ENCODE results near the gene THEMIS2.
A peak's percentile ranks its signal among the peaks of the same experiment; 100 is the strongest.
"Not testable (repeated sequence)": the region's sequence is repeated elsewhere in the genome, so short reads cannot be mapped to it uniquely, and the experiment has no call there.

THEMIS2 gene

DNA sequence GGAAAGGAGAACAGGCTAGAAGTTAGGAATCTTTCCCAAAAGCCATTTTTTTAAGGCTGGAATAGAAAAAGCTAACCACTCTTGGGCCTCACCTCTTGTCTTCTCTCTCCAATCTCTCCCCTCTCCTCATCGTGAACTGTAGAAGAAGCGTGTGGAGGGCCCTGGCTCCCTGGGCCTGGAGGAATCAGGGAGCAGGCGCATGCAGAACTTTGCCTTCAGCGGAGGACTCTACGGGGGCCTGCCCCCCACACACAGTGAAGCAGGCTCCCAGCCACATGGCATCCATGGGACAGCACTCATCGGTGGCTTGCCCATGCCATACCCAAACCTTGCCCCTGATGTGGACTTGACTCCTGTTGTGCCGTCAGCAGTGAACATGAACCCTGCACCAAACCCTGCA lies 22.4 kb upstream of the THEMIS2 start:
- Histone ChIP-seq H3K27me3 (no peaks in the 10 kb centered on the region), H3K36me3 (peaks cover 53 to 70% (median 63%) of the 10 kb centered on the region in 3 donors), H3K4me3 (no peak overlapping the region), H3K27ac (no peak overlapping the region), H3K9me3 (no peaks in the 10 kb centered on the region), H3K4me1 (no peaks in the 10 kb centered on the region)
- DNase-seq, result no peak
- TF ChIP-seq, protein P1, sequence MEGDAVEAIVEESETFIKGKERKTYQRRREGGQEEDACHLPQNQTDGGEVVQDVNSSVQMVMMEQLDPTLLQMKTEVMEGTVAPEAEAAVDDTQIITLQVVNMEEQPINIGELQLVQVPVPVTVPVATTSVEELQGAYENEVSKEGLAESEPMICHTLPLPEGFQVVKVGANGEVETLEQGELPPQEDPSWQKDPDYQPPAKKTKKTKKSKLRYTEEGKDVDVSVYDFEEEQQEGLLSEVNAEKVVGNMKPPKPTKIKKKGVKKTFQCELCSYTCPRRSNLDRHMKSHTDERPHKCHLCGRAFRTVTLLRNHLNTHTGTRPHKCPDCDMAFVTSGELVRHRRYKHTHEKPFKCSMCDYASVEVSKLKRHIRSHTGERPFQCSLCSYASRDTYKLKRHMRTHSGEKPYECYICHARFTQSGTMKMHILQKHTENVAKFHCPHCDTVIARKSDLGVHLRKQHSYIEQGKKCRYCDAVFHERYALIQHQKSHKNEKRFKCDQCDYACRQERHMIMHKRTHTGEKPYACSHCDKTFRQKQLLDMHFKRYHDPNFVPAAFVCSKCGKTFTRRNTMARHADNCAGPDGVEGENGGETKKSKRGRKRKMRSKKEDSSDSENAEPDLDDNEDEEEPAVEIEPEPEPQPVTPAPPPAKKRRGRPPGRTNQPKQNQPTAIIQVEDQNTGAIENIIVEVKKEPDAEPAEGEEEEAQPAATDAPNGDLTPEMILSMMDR (IDR thresholded peaks at IDR 0.05), result no peak
- intact Hi-C loops (cut with DNase I; ENCODE audit: low total_unique reads), result no loop called here

- TF ChIP-seq, protein P1 (IDR thresholded peaks at IDR 0.05), result no peak
- H3K9me3 ChIP-seq, result no peaks in the 10 kb centered on the region
- no peak for DNase-seq
- H3K36me3 ChIP-seq, result peaks cover 4 to 20% (median 16%) of the 10 kb centered on the region in 3 donors
- H3K4me3 ChIP-seq, result no peak overlapping the region
- peaks cover 0 to 3% (median 0%) of the 10 kb centered on the region in 4 donors for H3K4me1 ChIP-seq
- H3K27me3 ChIP-seq, result no peaks in the 10 kb centered on the region
- H3K27ac ChIP-seq, result no peak overlapping the region
- intact Hi-C loops (cut with DNase I; ENCODE audit: low total_unique reads), result no loop called here
These were observed 17.3 kb upstream of the THEMIS2 start for GRCh38 chr1:27855085-27855484.

DNA sequence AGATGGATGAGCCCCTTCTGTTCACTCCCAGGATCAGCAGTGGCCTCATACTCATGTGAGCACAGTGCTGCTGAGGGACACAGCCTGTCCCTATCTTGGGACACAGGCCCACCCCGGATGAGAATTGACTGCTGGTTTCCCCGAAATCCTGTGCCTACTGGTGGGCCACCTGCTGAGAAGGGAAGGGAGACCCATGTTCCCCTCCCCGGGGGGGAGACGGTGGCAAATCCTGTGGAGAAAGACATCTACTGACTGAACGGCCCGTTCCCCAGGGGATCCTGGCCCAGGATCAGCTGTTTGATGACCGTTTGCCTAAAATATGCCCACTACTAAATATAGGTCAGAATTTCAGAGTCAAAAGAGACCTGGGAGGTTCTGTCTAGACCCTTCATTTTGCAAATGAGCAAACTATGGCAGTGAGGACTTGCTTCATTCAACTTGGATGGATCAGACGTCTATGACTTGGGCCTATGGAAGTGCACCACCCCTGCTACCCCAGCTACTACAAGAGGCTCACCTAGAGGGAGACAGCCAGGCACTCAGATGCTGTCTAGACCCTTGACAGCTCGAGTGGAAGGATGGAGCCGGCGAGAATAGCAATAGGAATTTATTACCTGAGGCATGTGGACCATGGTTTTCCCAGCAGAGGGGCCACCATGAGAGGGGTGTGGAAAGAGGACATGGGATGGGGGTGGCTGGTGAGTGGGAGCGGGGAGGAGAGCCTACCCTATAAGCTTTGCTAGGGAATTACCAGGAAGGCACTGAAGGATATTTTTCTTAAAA lies 15.6 kb upstream of the THEMIS2 start:
- no peaks in the 10 kb centered on the region for H3K27me3 ChIP-seq
- TF ChIP-seq, protein P1 (IDR thresholded peaks at IDR 0.05), result no peak
- intact Hi-C loops (cut with DNase I; ENCODE audit: low total_unique reads), result no loop called here
- DNase-seq, result peak in 1 of 2 donors; percentile 60
- no peak overlapping the region for H3K4me3 ChIP-seq
- H3K36me3 ChIP-seq, result peaks cover 0 to 3% (median 3%) of the 10 kb centered on the region in 3 donors
- no peak overlapping the region for H3K27ac ChIP-seq
- no peaks in the 10 kb centered on the region for H3K9me3 ChIP-seq
- H3K4me1 ChIP-seq, result peaks cover 0 to 3% (median 0%) of the 10 kb centered on the region in 4 donors

DNA sequence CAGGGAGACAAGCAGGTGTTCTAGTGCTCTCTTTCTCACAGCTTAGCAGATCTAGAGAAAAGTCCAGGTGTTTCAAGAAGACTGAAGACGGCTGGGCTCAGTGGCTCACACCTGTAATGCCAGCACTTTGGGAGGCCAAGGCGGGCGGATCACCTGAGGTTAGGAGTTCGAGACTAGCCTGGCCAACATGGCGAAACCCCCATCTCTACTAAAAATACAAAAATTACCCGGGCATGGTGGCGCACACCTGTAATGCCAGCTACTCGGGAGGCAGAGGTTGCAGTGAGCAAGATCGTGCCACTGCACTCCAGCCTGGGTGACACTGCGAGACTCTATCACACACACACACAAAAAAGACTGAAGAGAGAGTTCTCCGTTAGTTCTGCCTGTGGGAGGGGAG lies 14.8 kb upstream of the THEMIS2 start:
- H3K9me3 ChIP-seq; H3K27ac ChIP-seq; H3K36me3 ChIP-seq; DNase-seq; intact Hi-C loops (cut with DNase I; ENCODE audit: low total_unique reads); H3K27me3 ChIP-seq; H3K4me3 ChIP-seq; H3K4me1 ChIP-seq: not testable (repeated sequence)

GRCh38 chr1:27858072-27858948 lies 14.0 kb upstream of the THEMIS2 start:
- no peaks in the 10 kb centered on the region for H3K36me3 ChIP-seq
- H3K27ac ChIP-seq, result no peak overlapping the region
- DNase-seq, result peak; percentile 87 to 88
- TF ChIP-seq, protein P1 (IDR thresholded peaks at IDR 0.05), result peak; percentile 89 to 91
- intact Hi-C loops (cut with DNase I; ENCODE audit: low total_unique reads), result no loop called here
- peaks cover 0 to 3% (median 0%) of the 10 kb centered on the region in 4 donors for H3K4me1 ChIP-seq
- no peaks in the 10 kb centered on the region for H3K9me3 ChIP-seq
- H3K27me3 ChIP-seq, result no peaks in the 10 kb centered on the region
- H3K4me3 ChIP-seq, result no peak overlapping the region
